Measurements from ENCODE around the gene PRKAR1B. TPM values are rescaled to one million over a fixed set of nuclear protein-coding genes. Genes with fewer than 3 reads are reported as not detected.

PRKAR1B gene
- total RNA-seq, 1 experiment from 2014 or later = 43.3 TPM

DNA sequence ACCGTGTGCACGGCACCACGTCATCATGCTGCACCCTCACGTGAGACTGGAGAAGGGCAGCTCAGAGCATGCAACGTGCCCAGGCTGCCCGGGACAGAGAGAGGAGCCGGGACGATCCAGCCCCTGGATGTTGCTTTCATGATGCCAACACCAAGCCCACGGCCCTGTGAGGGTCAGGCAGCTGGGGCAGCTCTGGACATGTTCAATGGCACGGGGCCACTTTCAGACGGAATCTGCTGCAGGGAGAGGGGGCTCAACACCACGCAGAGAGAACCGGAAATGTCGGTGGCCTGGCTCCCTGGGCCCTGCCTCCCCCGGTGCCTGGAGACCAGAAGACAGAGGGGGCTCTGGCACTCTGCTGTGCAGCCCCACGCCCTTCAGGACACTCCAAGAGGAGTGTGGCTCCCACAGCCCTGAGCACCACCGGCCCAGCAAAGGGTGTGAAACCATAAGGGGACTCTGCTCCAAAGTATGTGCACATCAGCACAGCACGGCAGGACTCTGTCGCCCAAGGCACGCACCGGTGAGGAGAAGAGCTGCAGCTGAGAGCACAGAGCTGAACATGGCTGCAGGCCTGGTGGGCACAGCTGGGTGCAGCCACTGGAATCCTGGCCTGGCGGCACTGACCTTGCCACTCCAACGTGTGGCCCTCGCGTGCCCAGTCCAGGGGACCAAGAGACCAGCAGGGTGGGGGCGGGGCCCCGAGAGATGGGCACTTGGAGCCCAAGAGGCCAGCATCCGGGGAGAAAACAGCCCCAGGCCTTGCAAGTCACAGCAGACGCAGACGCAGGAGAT, 137.1 kb downstream of the PRKAR1B start:
- no peak overlapping the region for H2AK5ac ChIP-seq (ENCODE audit: insufficient read length, low read length)
- DNase-seq = no peak
- no peak overlapping the region for H2BK20ac ChIP-seq (ENCODE audit: low read depth, low read length, poor library complexity, severe bottlenecking)
- H3K27ac ChIP-seq (ENCODE audit: insufficient read length, low read depth, low read length) = no peak overlapping the region
- H2BK5ac ChIP-seq (ENCODE audit: insufficient read length, low read length) = no peak overlapping the region
- H3K4ac ChIP-seq (ENCODE audit: low read depth, low read length) = no peak overlapping the region
- Mint-ChIP-seq H3K36me3 (ENCODE audit: insufficient read depth in 1 of 3, low read depth in 3 of 3) (peaks cover 28 to 49% (median 33%) of the 10 kb centered on the region in 3 experiments), H3K27me3 (ENCODE audit: low read depth) (no peaks in the 10 kb centered on the region; the same call in 1 of the 2 replicates), H3K4me3 (no peak overlapping the region; a peak in 1 of 5 replicates), H3K27ac (peak overlapping the region in 1 of 3 experiments; percentile 91; a peak in 2 of 7 replicates), H3K9me3 (peaks cover 10 to 11% of the 10 kb centered on the region in 2 experiments), H3K4me1 (no peaks in the 10 kb centered on the region)
- H3K23me2 ChIP-seq (ENCODE audit: insufficient read length, low read depth, low read length, poor library complexity, severe bottlenecking) = no peaks in the 10 kb centered on the region
- H3K4me1 ChIP-seq (ENCODE audit: insufficient read depth, low read length) = no peaks in the 10 kb centered on the region
- WGBS (ENCODE audit: extremely low coverage, insufficient read length, low lambda C conversion rate) = no CpG with 5 or more reads among the region's 30 CpGs
- no peak overlapping the region for H2BK12ac ChIP-seq (ENCODE audit: insufficient read length, low read depth, low read length)
- H3K18ac ChIP-seq (ENCODE audit: insufficient read length, low read depth, low read length) = no peak overlapping the region
- H4K20me1 ChIP-seq (ENCODE audit: control insufficient read depth, insufficient read depth, insufficient read length) = peaks cover 2% of the 10 kb centered on the region
- TF ChIP-seq, protein P1, sequence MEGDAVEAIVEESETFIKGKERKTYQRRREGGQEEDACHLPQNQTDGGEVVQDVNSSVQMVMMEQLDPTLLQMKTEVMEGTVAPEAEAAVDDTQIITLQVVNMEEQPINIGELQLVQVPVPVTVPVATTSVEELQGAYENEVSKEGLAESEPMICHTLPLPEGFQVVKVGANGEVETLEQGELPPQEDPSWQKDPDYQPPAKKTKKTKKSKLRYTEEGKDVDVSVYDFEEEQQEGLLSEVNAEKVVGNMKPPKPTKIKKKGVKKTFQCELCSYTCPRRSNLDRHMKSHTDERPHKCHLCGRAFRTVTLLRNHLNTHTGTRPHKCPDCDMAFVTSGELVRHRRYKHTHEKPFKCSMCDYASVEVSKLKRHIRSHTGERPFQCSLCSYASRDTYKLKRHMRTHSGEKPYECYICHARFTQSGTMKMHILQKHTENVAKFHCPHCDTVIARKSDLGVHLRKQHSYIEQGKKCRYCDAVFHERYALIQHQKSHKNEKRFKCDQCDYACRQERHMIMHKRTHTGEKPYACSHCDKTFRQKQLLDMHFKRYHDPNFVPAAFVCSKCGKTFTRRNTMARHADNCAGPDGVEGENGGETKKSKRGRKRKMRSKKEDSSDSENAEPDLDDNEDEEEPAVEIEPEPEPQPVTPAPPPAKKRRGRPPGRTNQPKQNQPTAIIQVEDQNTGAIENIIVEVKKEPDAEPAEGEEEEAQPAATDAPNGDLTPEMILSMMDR (conservative IDR thresholded peaks at IDR 0.05) = no peak
- H3K23ac ChIP-seq (ENCODE audit: insufficient read length, low read depth, low read length) = no peak overlapping the region
- H3T11ph ChIP-seq (ENCODE audit: low read length) = no peak overlapping the region
- H3K27me3 ChIP-seq (ENCODE audit: insufficient read depth, low read length) = no peaks in the 10 kb centered on the region
- H3K79me2 ChIP-seq (ENCODE audit: insufficient read depth, low read length) = no peaks in the 10 kb centered on the region
- no peak overlapping the region for H4K5ac ChIP-seq (ENCODE audit: insufficient read length, low read depth, low read length)
- no peaks in the 10 kb centered on the region for H3K79me1 ChIP-seq (ENCODE audit: insufficient read depth, low read depth, low read length, poor library complexity, severe bottlenecking)
- no peak overlapping the region for H4K91ac ChIP-seq (ENCODE audit: insufficient read length, low read depth, low read length)
- no peak overlapping the region for H3K9ac ChIP-seq (ENCODE audit: extremely low read depth, insufficient read length, low read length)
- H3K9me3 ChIP-seq (ENCODE audit: control insufficient read depth, low read depth, low read length) = no peaks in the 10 kb centered on the region
- no peak overlapping the region for H2BK15ac ChIP-seq (ENCODE audit: low read depth, low read length)
- no peak overlapping the region for H2AFZ ChIP-seq (ENCODE audit: low read length)
- H3K4me2 ChIP-seq (ENCODE audit: insufficient read depth, insufficient read length, low read length) = no peak overlapping the region
- H3K14ac ChIP-seq (ENCODE audit: insufficient read depth, low read length) = no peak overlapping the region
- no peak overlapping the region for H3K56ac ChIP-seq (ENCODE audit: insufficient read length, low read depth, low read length)
- no peak overlapping the region for H2BK120ac ChIP-seq (ENCODE audit: low read depth, low read length, poor library complexity, severe bottlenecking)
- H4K8ac ChIP-seq (replicated peaks; ENCODE audit: insufficient read length, low read depth, low read length) = no peak overlapping the region
